GM19452 (cell line): ENCODE results near the gene CDH16.
"Not testable (repeated sequence)": the region's sequence is repeated elsewhere in the genome, so short reads cannot be mapped to it uniquely, and the experiment has no call there.

Experiments used
- ATAC-seq: cut with Tn5 transposase; IDR thresholded peaks from one replicate; pipeline ENCODE4 v1.9.1; 2021; ENCODE audit not compliant: unreplicated experiment

CDH16 gene

DNA sequence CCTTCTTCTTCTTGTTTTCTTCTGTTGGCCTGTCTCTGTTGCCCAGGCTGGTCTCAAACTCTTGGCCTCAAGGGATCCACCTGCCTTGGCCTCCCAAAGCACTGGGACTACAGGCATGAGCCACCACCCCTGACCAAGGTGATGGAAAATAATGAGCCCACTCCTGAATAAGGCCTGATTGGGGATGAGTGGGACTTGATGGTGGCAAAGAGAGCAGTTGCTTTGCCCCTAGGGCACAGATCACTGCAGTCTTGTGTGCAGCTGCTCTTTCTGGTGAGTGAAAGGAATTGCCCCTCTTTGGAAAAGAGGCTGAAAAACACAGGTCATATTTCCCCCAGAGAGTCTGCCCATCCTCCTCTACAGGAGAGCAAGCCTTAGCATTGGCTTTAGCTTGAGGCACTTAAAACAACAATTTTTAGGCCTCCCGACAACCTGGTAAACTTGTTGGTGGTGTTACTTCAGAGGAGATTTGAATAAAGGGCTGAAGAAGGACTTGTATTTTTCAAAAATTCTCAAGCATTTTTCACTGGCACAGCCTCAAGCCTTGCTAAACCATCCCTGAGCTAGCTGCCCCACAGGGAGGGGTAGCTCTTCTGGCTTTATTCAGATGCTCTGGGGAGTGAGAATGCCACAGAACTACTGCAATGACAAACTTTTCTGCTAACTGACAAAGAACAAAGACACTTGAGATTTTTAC is 44.5 kb downstream of the CDH16 start:
- no peak for ATAC-seq

DNA sequence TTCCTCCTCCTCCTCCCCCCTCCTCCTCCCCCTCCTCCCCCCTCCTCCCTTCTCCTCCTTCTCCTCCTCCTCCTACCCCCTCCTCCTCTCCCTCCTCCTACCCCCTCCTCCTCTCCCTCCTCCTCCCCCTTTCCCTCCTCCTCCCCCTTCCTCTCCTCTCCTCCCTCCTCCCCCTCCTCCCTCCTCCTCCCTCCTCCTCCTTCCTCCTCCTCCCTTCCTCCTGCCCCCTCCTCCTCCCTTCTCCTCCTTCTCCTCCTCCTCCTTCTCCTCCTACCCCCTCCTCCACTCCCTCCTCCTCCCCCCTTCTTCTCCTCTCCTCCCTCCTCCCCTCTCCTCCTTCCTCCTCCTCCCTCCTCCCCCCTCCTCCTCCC is 45.0 kb downstream of the CDH16 start:
- no peak for ATAC-seq

DNA sequence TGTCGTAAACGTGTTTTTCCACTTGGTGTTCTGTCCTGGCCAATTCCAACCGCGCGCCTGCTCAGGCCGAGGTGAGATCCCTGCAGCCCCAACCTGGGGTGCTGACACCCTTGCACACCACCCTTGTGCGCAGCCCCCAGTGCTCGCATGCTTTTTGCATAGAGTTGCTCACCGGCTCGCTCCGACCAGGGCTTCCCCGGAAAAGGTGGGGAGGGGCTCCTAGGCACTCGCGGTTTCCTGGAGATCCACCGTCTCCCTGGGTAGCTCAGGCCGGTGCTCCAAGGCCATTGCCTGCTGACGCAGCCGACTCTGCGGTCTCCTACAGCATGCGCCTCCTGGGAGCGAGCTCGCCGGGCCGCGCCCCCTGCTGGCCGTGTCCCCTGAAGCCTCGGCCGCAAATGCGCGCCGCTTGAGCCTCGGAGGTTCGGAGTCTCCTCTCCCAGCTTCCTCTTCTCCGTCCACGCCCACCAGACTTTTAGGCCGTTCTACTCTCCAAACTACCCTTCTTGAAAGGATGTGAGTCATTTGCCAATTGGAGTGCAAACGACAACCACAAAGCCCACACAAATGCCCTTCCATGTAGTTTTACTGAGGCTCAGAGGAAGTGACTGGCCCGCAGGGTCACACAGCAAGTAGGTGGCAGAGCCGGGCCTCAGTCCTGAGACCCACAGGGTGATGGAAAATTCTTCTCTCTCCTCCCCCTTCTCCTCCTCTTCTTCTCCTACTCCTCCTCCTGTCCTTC is 45.6 kb downstream of the CDH16 start:
- peak; percentile 85 for ATAC-seq

GRCh38 chr16:66872559-66872942 is 46.1 kb downstream of the CDH16 start:
- no peak for ATAC-seq

DNA sequence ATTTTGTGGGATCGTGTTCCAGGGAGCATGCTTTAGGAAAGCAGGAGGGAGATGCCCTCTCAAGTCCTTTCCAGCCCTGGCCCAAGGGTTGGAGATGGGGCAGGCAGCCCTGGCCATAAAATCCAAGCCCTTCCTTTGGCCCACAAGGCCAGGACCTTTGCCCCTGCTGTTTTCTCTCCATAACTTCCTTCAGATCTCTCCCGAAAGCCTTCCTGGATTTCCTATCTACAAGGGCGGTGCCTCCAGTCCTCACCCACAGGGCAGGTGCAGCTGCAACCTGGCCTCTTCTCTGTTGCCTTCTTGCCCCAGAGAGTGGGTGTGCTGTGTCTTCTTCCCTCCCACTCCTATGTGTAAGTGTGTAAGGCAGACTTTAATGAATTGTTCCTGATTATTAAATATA is 46.8 kb downstream of the CDH16 start:
- ATAC-seq = no peak

- not testable (repeated sequence) for ATAC-seq
Observed at GRCh38 chr16:66871363-66871762, 47.3 kb downstream of the CDH16 start.

DNA sequence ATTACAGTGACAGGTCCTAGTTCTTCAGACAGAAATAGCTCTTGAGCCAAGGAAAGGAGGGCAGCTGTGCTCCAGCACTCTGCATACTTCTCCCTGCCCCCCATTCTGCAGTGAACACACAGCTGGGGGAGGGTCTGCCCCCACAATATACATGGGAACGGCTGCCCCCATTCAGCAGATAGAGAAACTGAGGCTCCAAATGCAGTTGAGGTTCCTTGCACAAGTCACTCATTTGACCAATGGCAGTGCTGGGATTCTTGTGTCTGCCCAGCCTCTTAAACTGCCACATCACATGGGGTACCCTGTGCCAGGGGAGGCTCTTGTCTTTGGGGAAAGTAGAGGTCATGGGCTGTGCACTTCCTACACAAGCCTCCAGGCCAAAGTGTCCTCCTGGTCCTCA is 49.3 kb downstream of the CDH16 start:
- ATAC-seq = no peak

DNA sequence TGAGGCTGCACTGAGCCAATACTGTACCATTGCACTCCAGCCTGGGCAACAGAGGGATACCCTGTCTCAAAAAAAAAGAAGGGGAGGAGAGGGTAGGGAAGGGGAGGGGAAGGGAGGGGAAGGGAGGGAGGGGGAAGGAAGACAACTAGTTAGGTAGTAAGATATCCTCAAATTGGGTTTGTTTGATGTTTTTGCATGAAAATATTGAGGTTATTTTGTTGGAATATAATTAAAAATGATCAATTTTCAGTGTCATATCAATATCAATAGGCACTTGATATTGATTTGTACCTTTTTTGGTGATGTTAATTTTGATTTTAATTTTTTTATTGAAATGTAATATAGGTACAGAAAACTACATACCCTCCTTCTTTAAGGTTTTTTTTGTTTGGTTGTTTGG is 55.0 kb downstream of the CDH16 start:
- no peak for ATAC-seq

- ATAC-seq = no peak
Observed at GRCh38 chr16:66862023-66862520, 56.6 kb downstream of the CDH16 start.

DNA sequence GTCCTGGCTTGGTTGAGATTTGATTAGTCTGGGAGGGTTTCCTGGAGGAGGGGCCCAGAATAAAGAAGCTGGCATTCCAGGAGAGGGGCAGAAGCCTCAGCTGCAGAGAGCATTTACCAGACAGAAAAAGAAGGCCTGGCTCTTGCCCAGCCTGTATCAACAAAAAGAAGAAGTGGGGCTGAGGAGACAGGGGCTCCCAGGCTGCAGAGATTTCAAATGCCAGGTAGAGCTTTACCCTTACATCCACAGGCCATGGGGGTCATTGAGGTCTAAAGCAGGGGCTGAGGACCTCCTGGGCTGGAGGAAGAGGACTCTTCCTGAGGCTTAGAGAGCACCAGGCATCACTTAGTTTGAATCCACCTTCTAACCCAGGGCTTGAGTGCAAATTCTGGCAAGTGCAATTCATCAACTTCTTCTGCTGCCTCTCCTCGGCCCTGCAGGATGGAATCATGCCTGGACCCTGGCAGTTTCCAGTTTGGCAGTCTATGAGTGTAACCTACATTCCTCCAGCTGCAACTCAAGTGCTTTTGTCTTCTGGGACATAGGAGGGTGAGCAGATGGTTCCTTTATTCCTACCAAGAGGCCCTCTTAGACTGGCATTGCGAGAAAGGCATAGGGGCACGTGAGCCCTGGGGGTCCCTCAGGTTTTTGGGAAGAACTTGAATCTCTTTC is 59.2 kb downstream of the CDH16 start:
- ATAC-seq = no peak

DNA sequence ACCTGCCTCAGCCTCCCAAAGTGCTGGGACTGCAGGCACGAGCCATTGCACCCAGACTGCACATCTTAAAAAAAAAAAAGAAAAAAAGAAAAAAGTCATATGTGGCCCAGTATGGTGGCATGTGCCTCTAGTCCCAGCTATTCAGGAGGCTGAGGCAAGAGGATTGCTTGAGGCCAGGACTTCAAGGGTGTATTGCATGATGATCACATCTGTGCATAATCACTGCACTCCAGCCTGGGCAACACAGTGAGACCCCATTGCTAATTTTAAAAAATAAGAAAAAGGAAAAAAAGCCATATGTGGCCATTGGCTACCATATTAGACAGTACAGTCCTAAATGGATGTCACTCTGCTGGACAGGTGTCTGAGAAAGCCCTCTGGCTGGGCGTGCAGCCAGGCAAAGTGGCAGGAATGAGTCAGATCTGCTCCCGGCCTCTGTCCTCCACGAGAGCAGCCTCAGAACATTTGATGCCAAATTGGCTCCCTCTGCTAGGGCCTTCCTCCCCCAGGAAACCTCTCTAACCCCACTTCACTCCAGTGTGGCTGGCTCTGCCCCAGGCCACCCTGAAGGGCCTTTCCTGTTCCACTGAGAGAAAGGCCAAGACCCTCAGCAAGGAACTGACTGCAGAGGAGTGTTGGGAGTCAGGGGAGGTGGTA is 59.8 kb downstream of the CDH16 start:
- ATAC-seq = peak; percentile 53
